ENCODE results near the gene ATOH8.
"Not testable (repeated sequence)": the region's sequence is repeated elsewhere in the genome, so short reads cannot be mapped to it uniquely, and the experiment has no call there.

Gene ATOH8

GRCh38 chr2:85711578-85712060 lies 42.2 kb upstream of the ATOH8 start:
- H3K4me1 ChIP-seq (ENCODE audit: control insufficient read depth, insufficient read depth, low read length), result peaks cover 48% of the 10 kb centered on the region

GRCh38 chr2:85712336-85712735 lies 41.5 kb upstream of the ATOH8 start:
- H3K4me1 ChIP-seq (ENCODE audit: control insufficient read depth, insufficient read depth, low read length), result peaks cover 42% of the 10 kb centered on the region
- H3K4me3 ChIP-seq (ENCODE audit: low read length), result no peak overlapping the region
- no peaks in the 10 kb centered on the region for H3K36me3 ChIP-seq (ENCODE audit: insufficient read depth, low read length)
- no peak overlapping the region for H3K4me2 ChIP-seq (ENCODE audit: low read length)
- H3K9ac ChIP-seq (ENCODE audit: low read depth, low read length), result no peak overlapping the region
- no peaks in the 10 kb centered on the region for H3K27me3 ChIP-seq (ENCODE audit: control insufficient read depth, insufficient read depth, low read length)
- H3K9me3 ChIP-seq (replicated peaks; ENCODE audit: low read length), result no peaks in the 10 kb centered on the region

More at GRCh38 chr2:85711578-85712060, 42.2 kb upstream of the ATOH8 start:
- Histone ChIP-seq H3K27me3 (ENCODE audit: control insufficient read depth, insufficient read depth, low read length) (no peaks in the 10 kb centered on the region), H3K4me3 (ENCODE audit: low read length) (no peak overlapping the region), H3K9ac (ENCODE audit: low read depth, low read length) (no peak overlapping the region), H3K9me3 (replicated peaks; ENCODE audit: low read length) (no peaks in the 10 kb centered on the region), H3K36me3 (ENCODE audit: insufficient read depth, low read length) (no peaks in the 10 kb centered on the region), H3K4me2 (ENCODE audit: low read length) (no peak overlapping the region)

- Histone ChIP-seq H3K4me2 (ENCODE audit: low read length) (peak overlapping the region; percentile 1), H3K4me3 (ENCODE audit: low read length) (no peak overlapping the region), H3K36me3 (ENCODE audit: insufficient read depth, low read length) (no peaks in the 10 kb centered on the region), H3K27me3 (ENCODE audit: control insufficient read depth, insufficient read depth, low read length) (peaks cover 3% of the 10 kb centered on the region), H3K9ac (ENCODE audit: low read depth, low read length) (peak overlapping the region; percentile 8), H3K4me1 (ENCODE audit: control insufficient read depth, insufficient read depth, low read length) (peaks cover 40% of the 10 kb centered on the region), H3K9me3 (replicated peaks; ENCODE audit: low read length) (no peaks in the 10 kb centered on the region)
Measured at GRCh38 chr2:85712849-85713612, 40.8 kb upstream of the ATOH8 start.

GRCh38 chr2:85713836-85714235 lies 40.0 kb upstream of the ATOH8 start:
- Histone ChIP-seq H3K36me3 (ENCODE audit: insufficient read depth, low read length) (no peaks in the 10 kb centered on the region), H3K9me3 (replicated peaks; ENCODE audit: low read length) (no peaks in the 10 kb centered on the region), H3K9ac (ENCODE audit: low read depth, low read length) (peak overlapping the region; percentile 8), H3K4me2 (ENCODE audit: low read length) (no peak overlapping the region), H3K4me3 (ENCODE audit: low read length) (no peak overlapping the region), H3K4me1 (ENCODE audit: control insufficient read depth, insufficient read depth, low read length) (peaks cover 35% of the 10 kb centered on the region), H3K27me3 (ENCODE audit: control insufficient read depth, insufficient read depth, low read length) (peaks cover 3% of the 10 kb centered on the region)

- H3K27me3 ChIP-seq (ENCODE audit: control insufficient read depth, insufficient read depth, low read length); H3K4me3 ChIP-seq (ENCODE audit: low read length); H3K4me2 ChIP-seq (ENCODE audit: low read length); H3K9me3 ChIP-seq (replicated peaks; ENCODE audit: low read length); H3K9ac ChIP-seq (ENCODE audit: low read depth, low read length); H3K36me3 ChIP-seq (ENCODE audit: insufficient read depth, low read length): not testable (repeated sequence)
- H3K4me1 ChIP-seq (ENCODE audit: control insufficient read depth, insufficient read depth, low read length), result peaks cover 30% of the 10 kb centered on the region
Measured at GRCh38 chr2:85714421-85714820, 39.4 kb upstream of the ATOH8 start.

GRCh38 chr2:85714841-85715240 lies 39.0 kb upstream of the ATOH8 start:
- Histone ChIP-seq H3K4me2 (ENCODE audit: low read length) (no peak overlapping the region), H3K27me3 (ENCODE audit: control insufficient read depth, insufficient read depth, low read length) (peaks cover 3% of the 10 kb centered on the region), H3K4me1 (ENCODE audit: control insufficient read depth, insufficient read depth, low read length) (peaks cover 27% of the 10 kb centered on the region), H3K4me3 (ENCODE audit: low read length) (no peak overlapping the region), H3K36me3 (ENCODE audit: insufficient read depth, low read length) (no peaks in the 10 kb centered on the region), H3K9me3 (replicated peaks; ENCODE audit: low read length) (no peaks in the 10 kb centered on the region), H3K9ac (ENCODE audit: low read depth, low read length) (no peak overlapping the region)

- Histone ChIP-seq H3K9ac (ENCODE audit: low read depth, low read length) (no peak overlapping the region), H3K4me1 (ENCODE audit: control insufficient read depth, insufficient read depth, low read length) (peaks cover 16% of the 10 kb centered on the region), H3K9me3 (replicated peaks; ENCODE audit: low read length) (no peaks in the 10 kb centered on the region), H3K4me3 (ENCODE audit: low read length) (no peak overlapping the region), H3K27me3 (ENCODE audit: control insufficient read depth, insufficient read depth, low read length) (peaks cover 3% of the 10 kb centered on the region), H3K36me3 (ENCODE audit: insufficient read depth, low read length) (no peaks in the 10 kb centered on the region), H3K4me2 (ENCODE audit: low read length) (no peak overlapping the region)
Measured at GRCh38 chr2:85716346-85716914, 37.4 kb upstream of the ATOH8 start.

- Histone ChIP-seq H3K27me3 (ENCODE audit: control insufficient read depth, insufficient read depth, low read length) (peaks cover 3% of the 10 kb centered on the region), H3K4me2 (ENCODE audit: low read length) (no peak overlapping the region), H3K36me3 (ENCODE audit: insufficient read depth, low read length) (no peaks in the 10 kb centered on the region), H3K9me3 (replicated peaks; ENCODE audit: low read length) (no peaks in the 10 kb centered on the region), H3K9ac (ENCODE audit: low read depth, low read length) (no peak overlapping the region), H3K4me1 (ENCODE audit: control insufficient read depth, insufficient read depth, low read length) (peaks cover 13% of the 10 kb centered on the region), H3K4me3 (ENCODE audit: low read length) (no peak overlapping the region)
Measured at GRCh38 chr2:85717308-85718008, 36.3 kb upstream of the ATOH8 start.

- peaks cover 9% of the 10 kb centered on the region for H3K4me1 ChIP-seq (ENCODE audit: control insufficient read depth, insufficient read depth, low read length)
- no peak overlapping the region for H3K4me2 ChIP-seq (ENCODE audit: low read length)
- no peak overlapping the region for H3K9ac ChIP-seq (ENCODE audit: low read depth, low read length)
- peaks cover 3% of the 10 kb centered on the region for H3K27me3 ChIP-seq (ENCODE audit: control insufficient read depth, insufficient read depth, low read length)
- no peaks in the 10 kb centered on the region for H3K9me3 ChIP-seq (replicated peaks; ENCODE audit: low read length)
- H3K4me3 ChIP-seq (ENCODE audit: low read length), result no peak overlapping the region
- no peaks in the 10 kb centered on the region for H3K36me3 ChIP-seq (ENCODE audit: insufficient read depth, low read length)
Measured at GRCh38 chr2:85718009-85718391, 35.8 kb upstream of the ATOH8 start.

GRCh38 chr2:85718885-85719492 lies 34.8 kb upstream of the ATOH8 start:
- Histone ChIP-seq H3K4me3 (ENCODE audit: low read length) (no peak overlapping the region), H3K36me3 (ENCODE audit: insufficient read depth, low read length) (no peaks in the 10 kb centered on the region), H3K4me1 (ENCODE audit: control insufficient read depth, insufficient read depth, low read length) (no peaks in the 10 kb centered on the region), H3K9ac (ENCODE audit: low read depth, low read length) (no peak overlapping the region), H3K9me3 (replicated peaks; ENCODE audit: low read length) (no peaks in the 10 kb centered on the region), H3K4me2 (ENCODE audit: low read length) (no peak overlapping the region), H3K27me3 (ENCODE audit: control insufficient read depth, insufficient read depth, low read length) (peaks cover 3% of the 10 kb centered on the region)

GRCh38 chr2:85719609-85720240 lies 34.1 kb upstream of the ATOH8 start:
- H3K4me1 ChIP-seq (ENCODE audit: control insufficient read depth, insufficient read depth, low read length), result no peaks in the 10 kb centered on the region
- no peak overlapping the region for H3K4me3 ChIP-seq (ENCODE audit: low read length)
- H3K27me3 ChIP-seq (ENCODE audit: control insufficient read depth, insufficient read depth, low read length), result peaks cover 3% of the 10 kb centered on the region
- no peak overlapping the region for H3K9ac ChIP-seq (ENCODE audit: low read depth, low read length)
- no peaks in the 10 kb centered on the region for H3K36me3 ChIP-seq (ENCODE audit: insufficient read depth, low read length)
- H3K4me2 ChIP-seq (ENCODE audit: low read length), result no peak overlapping the region
- no peaks in the 10 kb centered on the region for H3K9me3 ChIP-seq (replicated peaks; ENCODE audit: low read length)
